Activated B cell treated with CpG ODN at 0.5 μM for 24 hours (primary cell): Measurements from ENCODE around the gene SLBP. TPM values are rescaled to one million over a fixed set of nuclear protein-coding genes. Genes with fewer than 3 reads are reported as not detected.

ENCODE experiments used
- ATAC-seq: fragments of 200-7000 bp; cut with Tn5 transposase; one replicate; pipeline ENCODE4 v1.10.0; 2021; ENCODE audit warnings: low read depth, mild to moderate bottlenecking, moderate library complexity
- CTCF ChIA-PET: fragments of 350-600 bp; sonication (Branson Sonifier 250); formaldehyde crosslinking; loops from one replicate; lab custom pipeline; 2021; ENCODE audit warnings: antibody characterized with exemption; lab: Charles Lee
- POLR2A ChIA-PET: fragments of 350-600 bp; sonication (Branson Sonifier 250); formaldehyde crosslinking; loops from one replicate; lab custom pipeline; 2021; ENCODE audit warnings: antibody characterized with exemption; lab: Charles Lee
- DNase-seq: peaks from one replicate; pipeline ENCODE4 v3.0.0; 2022
- H3K27ac Mint-ChIP-seq: one replicate; pipeline ENCODE4 v1.8.0; 2020; ENCODE audit warnings: mixed read lengths
- H3K27me3 Mint-ChIP-seq: one replicate; pipeline ENCODE4 v1.8.0; 2021; ENCODE audit warnings: mixed read lengths
- H3K36me3 Mint-ChIP-seq: one replicate; pipeline ENCODE4 v1.8.0; 2021; ENCODE audit warnings: low read depth, mixed read lengths
- H3K4me1 Mint-ChIP-seq: one replicate; pipeline ENCODE4 v1.8.0; 2021; ENCODE audit warnings: mixed read lengths
- H3K4me3 Mint-ChIP-seq: one replicate; pipeline ENCODE4 v1.8.0; 2020; ENCODE audit warnings: mild to moderate bottlenecking, mixed read lengths
- H3K9me3 Mint-ChIP-seq: one replicate; pipeline ENCODE4 v1.8.0; 2020; ENCODE audit warnings: mixed read lengths
- intact Hi-C: fragments of 100-400 bp; cut with micrococcal nuclease; formaldehyde crosslinking; loops from one replicate; pipeline ENCODE4 v1.15.1; 2024
- total RNA-seq: library from RNA; stranded (reverse); gene quantifications from 2 replicates; pipeline ENCODE4 v1.2.3, GENCODE V29; 2022
- TF ChIP-seq, protein P1 (sequence below): fragments of 200-600 bp; IDR thresholded peaks from one replicate; pipeline ENCODE4 v1.8.0; 2022; ENCODE audit warnings: antibody characterized with exemption, mild to moderate bottlenecking

Gene SLBP
- total RNA-seq, 1 donor from 2014 or later, result 34.0 TPM

DNA sequence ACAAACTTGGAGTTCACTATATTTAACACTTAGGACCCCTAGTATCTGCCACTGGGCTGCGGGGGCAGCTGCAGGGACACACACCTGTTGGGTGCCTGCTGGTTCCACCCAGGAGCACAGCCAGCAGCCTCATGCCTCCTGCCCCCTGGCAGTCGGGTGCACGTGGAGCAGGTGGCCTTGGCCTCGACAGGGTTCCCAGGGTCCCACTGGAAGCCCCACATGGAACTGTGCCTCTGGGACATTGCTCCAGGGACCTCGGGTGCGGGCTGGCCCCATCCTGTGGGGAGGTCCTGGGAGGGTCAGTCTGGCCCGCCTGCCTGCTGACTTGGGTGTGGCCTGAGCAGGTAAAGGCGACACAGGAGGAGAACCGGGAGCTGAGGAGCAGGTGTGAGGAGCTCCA is 27.2 kb upstream of the SLBP start:
- no peaks in the 10 kb centered on the region for H3K4me1 Mint-ChIP-seq
- TF ChIP-seq, protein P1, sequence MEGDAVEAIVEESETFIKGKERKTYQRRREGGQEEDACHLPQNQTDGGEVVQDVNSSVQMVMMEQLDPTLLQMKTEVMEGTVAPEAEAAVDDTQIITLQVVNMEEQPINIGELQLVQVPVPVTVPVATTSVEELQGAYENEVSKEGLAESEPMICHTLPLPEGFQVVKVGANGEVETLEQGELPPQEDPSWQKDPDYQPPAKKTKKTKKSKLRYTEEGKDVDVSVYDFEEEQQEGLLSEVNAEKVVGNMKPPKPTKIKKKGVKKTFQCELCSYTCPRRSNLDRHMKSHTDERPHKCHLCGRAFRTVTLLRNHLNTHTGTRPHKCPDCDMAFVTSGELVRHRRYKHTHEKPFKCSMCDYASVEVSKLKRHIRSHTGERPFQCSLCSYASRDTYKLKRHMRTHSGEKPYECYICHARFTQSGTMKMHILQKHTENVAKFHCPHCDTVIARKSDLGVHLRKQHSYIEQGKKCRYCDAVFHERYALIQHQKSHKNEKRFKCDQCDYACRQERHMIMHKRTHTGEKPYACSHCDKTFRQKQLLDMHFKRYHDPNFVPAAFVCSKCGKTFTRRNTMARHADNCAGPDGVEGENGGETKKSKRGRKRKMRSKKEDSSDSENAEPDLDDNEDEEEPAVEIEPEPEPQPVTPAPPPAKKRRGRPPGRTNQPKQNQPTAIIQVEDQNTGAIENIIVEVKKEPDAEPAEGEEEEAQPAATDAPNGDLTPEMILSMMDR, result no peak
- DNase-seq (no peak), ATAC-seq (no peak)
- peaks cover 65% of the 10 kb centered on the region for H3K36me3 Mint-ChIP-seq
- H3K4me3 Mint-ChIP-seq, result no peak overlapping the region
- ChIA-PET CTCF (interaction anchor here (0.5 kb wide), 1 partner anchor 12 kb away, joined by 3 read pairs; no protein-coding TSS in a partner anchor), POLR2A (no interaction called here)
- no peaks in the 10 kb centered on the region for H3K27me3 Mint-ChIP-seq
- intact Hi-C loops, result no loop called here
- no peak overlapping the region for H3K27ac Mint-ChIP-seq
- peaks cover 7% of the 10 kb centered on the region for H3K9me3 Mint-ChIP-seq

DNA sequence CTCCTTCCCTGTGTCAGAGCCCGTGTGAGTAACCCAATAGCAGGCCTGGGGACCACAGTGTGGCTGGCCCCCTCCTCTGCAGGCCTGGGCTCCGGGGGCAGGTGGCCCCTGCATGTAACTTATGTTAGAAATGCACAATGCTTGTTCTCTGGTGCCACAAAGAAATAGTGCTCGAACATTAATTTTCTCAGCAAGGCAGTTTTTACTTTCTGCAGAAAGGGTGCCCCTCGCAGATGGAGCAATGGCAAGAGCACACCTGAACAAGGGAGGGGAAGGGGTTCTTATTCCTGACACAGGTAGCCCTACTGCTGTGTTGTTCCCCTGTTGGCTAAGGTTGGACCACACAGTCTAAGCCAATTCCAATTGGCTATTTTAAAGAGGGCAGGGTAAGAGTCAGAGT is 26.3 kb upstream of the SLBP start:
- ChIA-PET CTCF (no interaction called here), POLR2A (interaction anchor here (0.8 kb wide), 1 partner anchor 37 kb away, joined by 3 read pairs; no protein-coding TSS in a partner anchor)
- Mint-ChIP-seq H3K4me1 (no peaks in the 10 kb centered on the region), H3K27ac (no peak overlapping the region), H3K9me3 (peaks cover 7% of the 10 kb centered on the region), H3K4me3 (no peak overlapping the region), H3K27me3 (no peaks in the 10 kb centered on the region), H3K36me3 (peaks cover 60% of the 10 kb centered on the region)
- TF ChIP-seq, protein P1, result no peak
- DNase-seq (no peak), ATAC-seq (no peak)
- intact Hi-C loops, result no loop called here

DNA sequence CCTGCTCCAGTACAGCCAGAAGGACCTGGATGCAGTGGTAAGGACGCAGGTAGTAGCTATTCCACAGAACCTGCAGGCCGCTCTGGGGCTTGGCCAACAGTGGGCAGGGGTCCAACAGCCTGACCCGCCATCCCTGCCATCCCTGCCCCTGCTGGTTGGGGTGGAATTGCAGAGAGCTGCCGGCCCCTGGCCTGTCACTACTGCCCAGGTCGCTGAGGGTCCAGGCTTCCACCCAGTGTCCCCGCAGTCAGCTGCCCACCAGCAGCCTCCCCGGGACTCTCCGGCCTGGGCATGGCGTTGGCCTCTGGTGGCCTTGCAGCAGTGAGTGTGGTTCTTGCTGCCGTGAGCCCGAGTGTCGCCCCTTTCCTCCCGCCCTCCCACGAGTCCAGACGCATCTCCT is 25.5 kb upstream of the SLBP start:
- TF ChIP-seq, protein P1, result no peak
- intact Hi-C loops, result no loop called here
- no peak overlapping the region for H3K27ac Mint-ChIP-seq
- no peak for ATAC-seq
- POLR2A ChIA-PET, result interaction anchor here (0.8 kb wide), 1 partner anchor 37 kb away, joined by 3 read pairs; no protein-coding TSS in a partner anchor
- CTCF ChIA-PET, result no interaction called here
- H3K27me3 Mint-ChIP-seq, result no peaks in the 10 kb centered on the region
- DNase-seq, result no peak
- peaks cover 7% of the 10 kb centered on the region for H3K9me3 Mint-ChIP-seq
- no peak overlapping the region for H3K4me3 Mint-ChIP-seq
- peaks cover 66% of the 10 kb centered on the region for H3K36me3 Mint-ChIP-seq
- no peaks in the 10 kb centered on the region for H3K4me1 Mint-ChIP-seq

DNA sequence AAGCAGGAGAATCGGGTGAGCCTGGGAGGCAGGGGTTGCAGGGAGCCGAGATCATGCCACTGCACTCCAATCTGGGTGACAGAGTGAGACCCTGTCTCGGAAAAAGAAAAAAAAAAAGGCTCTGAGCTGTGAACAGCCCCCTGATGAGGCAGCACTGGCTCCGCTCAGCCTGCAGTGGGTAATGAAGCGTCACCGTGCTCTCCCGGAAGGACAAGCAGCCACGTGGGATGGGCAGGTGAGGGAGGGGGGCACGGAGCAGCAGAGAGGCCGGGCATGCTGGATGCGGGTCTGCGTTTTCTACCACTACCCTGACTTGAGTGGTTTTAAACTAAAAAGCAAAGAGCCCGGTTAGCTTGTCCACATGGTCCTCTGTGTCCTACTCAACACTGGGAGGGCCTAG is 24.7 kb upstream of the SLBP start:
- Mint-ChIP-seq H3K27me3 (no peaks in the 10 kb centered on the region), H3K27ac (no peak overlapping the region), H3K4me3 (no peak overlapping the region), H3K9me3 (peaks cover 7% of the 10 kb centered on the region), H3K36me3 (peaks cover 67% of the 10 kb centered on the region), H3K4me1 (no peaks in the 10 kb centered on the region)
- TF ChIP-seq, protein P1, result no peak
- intact Hi-C loops, result no loop called here
- ATAC-seq, result no peak
- no peak for DNase-seq
- ChIA-PET CTCF (no interaction called here), POLR2A (no interaction called here)

DNA sequence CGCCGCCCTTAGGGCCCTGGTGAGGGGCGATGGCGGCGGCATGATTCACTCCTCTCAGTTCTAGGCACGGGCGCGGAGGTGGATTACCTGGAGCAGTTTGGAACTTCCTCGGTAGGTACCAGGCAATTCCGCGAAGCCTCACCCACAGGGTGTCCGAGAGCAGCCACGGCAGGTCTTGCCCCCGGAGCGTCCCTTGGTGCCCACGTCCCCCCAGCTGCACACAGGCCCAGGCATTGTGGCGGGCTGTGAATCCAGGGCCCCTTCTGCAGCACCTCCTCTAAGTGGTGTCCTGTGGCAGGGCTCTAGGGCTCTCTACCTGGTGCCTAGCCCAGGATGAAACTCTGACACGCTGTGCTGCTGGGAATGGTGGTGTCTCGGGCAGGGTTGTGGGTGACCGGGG is 23.1 kb upstream of the SLBP start:
- intact Hi-C loops, result no loop called here
- Mint-ChIP-seq H3K4me3 (no peak overlapping the region), H3K4me1 (no peaks in the 10 kb centered on the region), H3K27ac (no peak overlapping the region), H3K9me3 (peaks cover 7% of the 10 kb centered on the region), H3K36me3 (peaks cover 67% of the 10 kb centered on the region), H3K27me3 (no peaks in the 10 kb centered on the region)
- DNase-seq (no peak), ATAC-seq (no peak)
- CTCF ChIA-PET, result no interaction called here
- TF ChIP-seq, protein P1, result no peak
- POLR2A ChIA-PET, result no interaction called here
